SH-SY5Y (cell line): ENCODE data around the gene CAPZA1.

ENCODE experiments used
- GATA2 ChIP-seq: IDR thresholded peaks from 2 replicates; pipeline ENCODE4 v1.6.1; 2011; ENCODE audit warnings: mild to moderate bottlenecking, low read depth, low read length
- GATA3 ChIP-seq: IDR thresholded peaks from 2 replicates; pipeline ENCODE4 v1.6.1; 2011; ENCODE audit warnings: low read depth, mild to moderate bottlenecking, low read length, moderate library complexity

DNA sequence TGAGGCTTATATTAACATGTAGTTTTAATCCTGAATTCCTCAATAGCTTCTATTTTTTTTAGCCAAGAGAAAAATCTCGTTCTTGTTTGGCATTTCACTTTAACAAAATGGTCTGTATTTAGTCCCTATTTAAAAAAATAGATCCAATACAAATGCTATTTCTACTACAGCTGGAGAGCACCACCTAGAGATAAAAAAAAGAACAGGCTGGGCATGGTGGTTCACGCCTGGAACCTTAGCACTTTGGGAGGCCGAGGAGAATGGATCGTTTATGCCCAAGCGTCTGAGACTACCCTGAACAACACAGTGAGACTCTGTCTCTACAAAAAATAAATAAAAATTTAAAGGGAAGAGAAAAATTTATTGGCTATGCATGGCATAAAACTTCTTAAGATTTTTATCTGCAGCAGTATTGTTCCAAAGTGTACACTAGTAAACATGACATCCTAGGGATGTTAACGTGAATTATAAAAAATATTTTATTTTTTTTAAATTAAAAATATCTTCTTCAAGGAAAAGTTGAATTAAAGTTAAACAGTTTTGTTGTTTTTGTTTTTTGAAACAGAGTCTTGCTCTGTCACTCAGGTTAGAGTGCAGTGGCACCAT lies 5.1 kb upstream of the CAPZA1 start:
- TF ChIP-seq GATA3 (no peak), GATA2 (no peak)
